ENCODE results near the gene BCAS3.

- TF ChIP-seq TAF1 (IDR thresholded peaks at IDR 0.05; ENCODE audit: low read depth) = no peak
- TF ChIP-seq ZBTB7A (IDR thresholded peaks at IDR 0.05; ENCODE audit: low read depth) = no peak
- TF ChIP-seq TEAD4 (IDR thresholded peaks at IDR 0.05) = no peak
- no peak for TF ChIP-seq MAX (IDR thresholded peaks at IDR 0.05)
Observed at GRCh38 chr17:61203671-61204131, 526.0 kb downstream of the BCAS3 start.

Data from Ishikawa (cell line).